SHP77 (cell line): ENCODE measurements around the gene CRYGC.

Experiments
- DNase-seq, 2 experiments: peaks; one replicate each; lab custom pipeline; 2025; lab: John Stamatoyannopoulos, UW

The CRYGC gene

DNA sequence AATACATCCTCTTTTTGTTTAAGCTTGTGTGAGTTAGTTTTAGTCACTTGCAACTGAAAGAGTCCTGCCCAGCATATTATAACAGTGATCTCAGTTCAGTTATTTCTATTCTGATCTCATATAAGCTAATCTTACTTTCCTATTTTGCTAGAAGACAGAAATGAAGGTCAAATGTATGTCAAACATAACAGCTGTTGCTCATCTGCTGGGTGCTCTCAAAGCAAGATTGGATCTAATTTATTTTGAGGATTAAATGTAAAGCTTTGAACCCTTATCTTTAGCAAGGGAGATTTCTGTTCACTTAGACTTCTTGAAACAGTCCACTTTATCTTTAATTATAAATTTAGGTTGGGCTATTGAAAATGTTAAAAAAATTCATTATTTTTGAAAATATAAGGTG lies 36.5 kb downstream of the CRYGC start:
- no peak for DNase-seq

DNA sequence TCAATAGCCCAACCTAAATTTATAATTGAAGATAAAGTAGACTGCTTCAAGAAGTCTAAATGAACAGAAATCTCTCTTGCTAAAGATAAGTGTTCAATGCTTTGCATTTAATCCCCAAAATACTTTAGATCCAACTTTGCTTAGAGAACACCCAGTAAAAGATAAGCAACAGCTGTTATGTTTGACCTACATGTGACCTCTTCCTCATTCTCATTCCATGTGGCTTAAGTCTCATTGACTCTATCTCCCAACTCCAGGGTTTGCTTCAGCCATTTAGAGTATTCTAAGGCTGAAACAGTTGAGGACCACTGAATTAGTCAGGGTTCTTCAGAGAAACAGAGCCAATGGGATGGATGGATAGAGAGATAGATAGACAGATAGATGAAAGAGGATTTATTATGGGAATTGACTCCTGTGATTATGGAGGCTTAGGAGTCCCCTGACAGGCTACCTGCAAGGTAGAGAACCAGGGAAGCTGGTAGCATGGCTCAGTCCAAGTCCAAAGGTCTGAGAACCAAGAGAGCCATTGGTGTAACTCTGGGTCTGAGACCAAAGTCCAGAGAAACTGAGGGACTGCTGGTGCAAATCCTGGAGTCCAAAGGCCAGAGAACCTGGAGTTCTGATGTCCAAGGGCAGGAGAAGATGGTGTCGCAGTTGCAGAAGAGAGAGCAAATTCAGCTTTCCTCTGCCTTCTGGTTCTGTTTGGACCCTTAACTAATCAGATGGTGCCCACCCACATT lies 37.4 kb downstream of the CRYGC start:
- no peak for DNase-seq

GRCh38 chr2:208090420-208090819 lies 39.2 kb downstream of the CRYGC start:
- no peak for DNase-seq

DNA sequence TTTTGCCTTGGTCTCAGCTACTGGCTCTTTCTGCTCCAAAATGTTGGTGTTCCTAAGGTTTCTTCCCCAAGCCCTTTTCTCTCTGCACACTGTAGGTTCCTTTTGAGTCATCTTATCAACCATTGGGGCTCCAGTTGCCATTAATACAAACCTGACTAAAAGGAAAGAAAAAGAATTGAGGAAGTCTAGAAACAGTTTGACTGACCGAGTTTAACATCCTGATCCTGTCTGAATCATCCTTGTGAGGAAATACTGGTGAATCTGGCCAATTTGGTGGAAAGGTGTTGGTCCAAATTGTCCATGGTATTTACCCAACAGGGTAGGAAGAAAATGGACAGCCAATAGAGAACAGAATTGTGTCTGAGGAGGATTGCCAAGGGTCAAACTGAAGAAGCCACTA lies 43.6 kb downstream of the CRYGC start:
- DNase-seq: no peak

DNA sequence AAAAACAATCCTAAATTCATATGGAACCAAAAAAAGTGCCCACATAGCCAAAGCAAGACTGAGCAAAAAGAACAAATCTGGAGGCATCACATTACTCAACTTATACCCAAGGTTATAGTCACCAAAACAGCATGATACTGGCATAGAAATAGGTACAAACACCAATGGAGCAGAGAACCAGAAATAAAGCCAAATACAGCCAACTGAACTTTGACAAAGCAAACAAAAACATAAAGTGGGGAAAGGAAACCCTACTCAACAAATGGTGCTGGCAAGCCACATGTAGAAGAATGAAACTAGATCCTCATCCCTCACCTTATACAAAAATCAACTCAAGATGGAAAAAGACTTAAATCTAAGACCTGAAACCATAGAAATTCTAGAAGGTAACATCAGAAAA lies 45.8 kb downstream of the CRYGC start:
- no peak for DNase-seq
